GM21529 (cell line): ENCODE results near the gene JDP2.
A peak's percentile ranks its signal among the peaks of the same experiment; 100 is the strongest.

Experiments
- ATAC-seq: cut with Tn5 transposase; IDR thresholded peaks from one replicate; pipeline ENCODE4 v1.9.1; 2021; ENCODE audit not compliant: unreplicated experiment

Gene JDP2

GRCh38 chr14:75479770-75480600 is 52.2 kb downstream of the JDP2 start:
- ATAC-seq: peak; percentile 93

GRCh38 chr14:75482366-75482765 is 54.5 kb downstream of the JDP2 start:
- no peak for ATAC-seq

GRCh38 chr14:75484711-75485429 is 57.0 kb downstream of the JDP2 start:
- no peak for ATAC-seq

- no peak for ATAC-seq
Observed at GRCh38 chr14:75486318-75486717, 58.5 kb downstream of the JDP2 start.

- ATAC-seq: peak; percentile 73
Observed at GRCh38 chr14:75487155-75487671, 59.4 kb downstream of the JDP2 start.

- ATAC-seq: no peak
Observed at GRCh38 chr14:75489480-75489837, 61.6 kb downstream of the JDP2 start.

GRCh38 chr14:75491376-75491978 is 63.7 kb downstream of the JDP2 start:
- no peak for ATAC-seq

- ATAC-seq: no peak
Observed at GRCh38 chr14:75492832-75493591, 65.2 kb downstream of the JDP2 start.

GRCh38 chr14:75493592-75494087 is 65.8 kb downstream of the JDP2 start:
- no peak for ATAC-seq

GRCh38 chr14:75494896-75495295 is 67.1 kb downstream of the JDP2 start:
- ATAC-seq: no peak

- no peak for ATAC-seq
Observed at GRCh38 chr14:75495399-75495798, 67.6 kb downstream of the JDP2 start.

- ATAC-seq: no peak
Observed at GRCh38 chr14:75495882-75496281, 68.1 kb downstream of the JDP2 start.

GRCh38 chr14:75496755-75497154 is 68.9 kb downstream of the JDP2 start:
- ATAC-seq: no peak

GRCh38 chr14:75497191-75497590 is 69.4 kb downstream of the JDP2 start:
- peak; percentile 50 for ATAC-seq

GRCh38 chr14:75497701-75498100 is 69.9 kb downstream of the JDP2 start:
- ATAC-seq: no peak

- ATAC-seq: peak; percentile 65
Observed at GRCh38 chr14:75499084-75499875, 71.5 kb downstream of the JDP2 start.

GRCh38 chr14:75501080-75501479 is 73.3 kb downstream of the JDP2 start:
- ATAC-seq: no peak

GRCh38 chr14:75504411-75504810 is 76.6 kb downstream of the JDP2 start:
- no peak for ATAC-seq

GRCh38 chr14:75506930-75507329 is 79.1 kb downstream of the JDP2 start:
- no peak for ATAC-seq

- ATAC-seq: no peak
Observed at GRCh38 chr14:75510547-75510946, 82.7 kb downstream of the JDP2 start.
